Skeletal muscle tissue (tissue), 4 donors: ENCODE data around the gene TEX26. TPM values are rescaled to one million over a fixed set of nuclear protein-coding genes. Genes with fewer than 3 reads are reported as not detected.

Source experiments
- H3K27ac ChIP-seq: one replicate; pipeline ENCODE4 v1.7.0; 2013; ENCODE audit warnings: mild to moderate bottlenecking, low read depth, low read length, inconsistent platforms
- H3K27me3 ChIP-seq, 3 donors: one replicate each; pipeline ENCODE4 v1.7.0; 2013; ENCODE audit warnings: low read length in 3 of 3; ENCODE audit not compliant: control insufficient read depth in 3 of 3, insufficient read depth in 3 of 3
- H3K36me3 ChIP-seq, 3 donors: one replicate each; pipeline ENCODE4 v1.7.0; 2013; ENCODE audit warnings: low read length in 3 of 3; ENCODE audit not compliant: control insufficient read depth in 3 of 3, insufficient read depth in 3 of 3
- H3K4me1 ChIP-seq, 3 donors: one replicate each; pipeline ENCODE4 v1.7.0; 2013; ENCODE audit warnings: low read length in 3 of 3, mild to moderate bottlenecking in 3 of 3; ENCODE audit not compliant: control insufficient read depth in 3 of 3, insufficient read depth in 3 of 3
- H3K4me3 ChIP-seq, 3 donors: one replicate each; pipeline ENCODE4 v1.7.0; 2013; ENCODE audit warnings: low read length in 3 of 3
- H3K9ac ChIP-seq, 3 donors: one replicate each; pipeline ENCODE4 v1.7.0; 2013; ENCODE audit warnings: low read length in 3 of 3, mild to moderate bottlenecking in 3 of 3, moderate library complexity in 2 of 3, low read depth in 1 of 3
- H3K9me3 ChIP-seq, 3 donors: one replicate each; pipeline ENCODE4 v1.7.0; 2013; ENCODE audit warnings: low read length in 3 of 3; ENCODE audit not compliant: control insufficient read depth in 3 of 3
- total RNA-seq: library from RNA; depleted of rRNA; stranded (reverse); fragments of >200 nt; gene quantifications from one replicate; pipeline ENCODE4 v1.2.3, GENCODE V29; 2014
- donor health status: Osteomylitis.

TEX26 gene
- not detected for total RNA-seq

- Histone ChIP-seq H3K27me3 (peaks cover 0 to 18% (median 8%) of the 10 kb centered on the region in 3 donors), H3K36me3 (no peaks in the 10 kb centered on the region), H3K9ac (peak within 1 kb of the TSS in 2 of 3 donors; percentile 12 to 33), H3K27ac (no peak within 1 kb of the TSS), H3K9me3 (no peaks in the 10 kb centered on the region), H3K4me1 (peaks cover 0 to 10% (median 3%) of the 10 kb centered on the region in 3 donors), H3K4me3 (peak within 1 kb of the TSS in 1 of 3 donors; percentile 10)
Measured at GRCh38 chr13:30932481-30933353, at the start of gene TEX26. TEX26 (plus strand) TSS chr13:30932656; CDS start chr13:30932716, 60 bp downstream.

GRCh38 chr13:30882996-30883766 is 49.3 kb upstream of the TEX26 start:
- Histone ChIP-seq H3K9me3 (no peaks in the 10 kb centered on the region), H3K27me3 (peaks cover 0 to 5% (median 0%) of the 10 kb centered on the region in 3 donors), H3K4me3 (no peak overlapping the region), H3K36me3 (no peaks in the 10 kb centered on the region), H3K9ac (no peak overlapping the region), H3K27ac (no peak overlapping the region), H3K4me1 (peaks cover 5 to 10% (median 7%) of the 10 kb centered on the region in 3 donors)

- Histone ChIP-seq H3K9me3 (peaks cover 0 to 3% (median 0%) of the 10 kb centered on the region in 3 donors), H3K4me3 (no peak overlapping the region), H3K9ac (no peak overlapping the region), H3K4me1 (peaks cover 4 to 9% (median 7%) of the 10 kb centered on the region in 3 donors), H3K27me3 (peaks cover 0 to 5% (median 0%) of the 10 kb centered on the region in 3 donors), H3K36me3 (no peaks in the 10 kb centered on the region), H3K27ac (no peak overlapping the region)
Measured at GRCh38 chr13:30884543-30884942, 47.9 kb upstream of the TEX26 start.

GRCh38 chr13:30889196-30889690 is 43.2 kb upstream of the TEX26 start:
- no peak overlapping the region for H3K4me3 ChIP-seq
- no peaks in the 10 kb centered on the region for H3K27me3 ChIP-seq
- H3K9me3 ChIP-seq = peaks cover 0 to 3% (median 0%) of the 10 kb centered on the region in 3 donors
- no peaks in the 10 kb centered on the region for H3K4me1 ChIP-seq
- no peak overlapping the region for H3K9ac ChIP-seq
- H3K27ac ChIP-seq = no peak overlapping the region
- no peaks in the 10 kb centered on the region for H3K36me3 ChIP-seq

GRCh38 chr13:30892966-30893365 is 39.5 kb upstream of the TEX26 start:
- Histone ChIP-seq H3K4me1 (no peaks in the 10 kb centered on the region), H3K27me3 (no peaks in the 10 kb centered on the region), H3K9me3 (peaks cover 0 to 3% (median 0%) of the 10 kb centered on the region in 3 donors), H3K4me3 (no peak overlapping the region), H3K27ac (no peak overlapping the region), H3K36me3 (no peaks in the 10 kb centered on the region), H3K9ac (no peak overlapping the region)

GRCh38 chr13:30895773-30896172 is 36.7 kb upstream of the TEX26 start:
- Histone ChIP-seq H3K4me3 (no peak overlapping the region), H3K4me1 (peaks cover 11 to 16% (median 13%) of the 10 kb centered on the region in 3 donors), H3K27ac (peak overlapping the region; percentile 44), H3K9ac (no peak overlapping the region), H3K36me3 (no peaks in the 10 kb centered on the region), H3K9me3 (no peaks in the 10 kb centered on the region), H3K27me3 (no peaks in the 10 kb centered on the region)

- Histone ChIP-seq H3K4me1 (peaks cover 11 to 16% (median 13%) of the 10 kb centered on the region in 3 donors), H3K36me3 (no peaks in the 10 kb centered on the region), H3K27me3 (no peaks in the 10 kb centered on the region), H3K9ac (no peak overlapping the region), H3K4me3 (no peak overlapping the region), H3K9me3 (no peaks in the 10 kb centered on the region), H3K27ac (peak overlapping the region; percentile 61)
Measured at GRCh38 chr13:30898070-30898469, 34.4 kb upstream of the TEX26 start.

- Histone ChIP-seq H3K27me3 (no peaks in the 10 kb centered on the region), H3K9me3 (no peaks in the 10 kb centered on the region), H3K36me3 (no peaks in the 10 kb centered on the region), H3K4me1 (peaks cover 11 to 16% (median 13%) of the 10 kb centered on the region in 3 donors), H3K4me3 (no peak overlapping the region), H3K27ac (peak overlapping the region; percentile 61), H3K9ac (no peak overlapping the region)
Measured at GRCh38 chr13:30898678-30899241, 33.7 kb upstream of the TEX26 start.

- no peak overlapping the region for H3K27ac ChIP-seq
- H3K9ac ChIP-seq = no peak overlapping the region
- no peak overlapping the region for H3K4me3 ChIP-seq
- peaks cover 9 to 12% (median 11%) of the 10 kb centered on the region in 3 donors for H3K27me3 ChIP-seq
- no peaks in the 10 kb centered on the region for H3K36me3 ChIP-seq
- H3K9me3 ChIP-seq = no peaks in the 10 kb centered on the region
- peaks cover 13 to 17% (median 15%) of the 10 kb centered on the region in 3 donors for H3K4me1 ChIP-seq
Measured at GRCh38 chr13:30900436-30900835, 32.0 kb upstream of the TEX26 start.
